RWPE1 (cell line): ENCODE measurements around the gene TLR4.

Experiments
- CTCF ChIA-PET: fragments of 350-600 bp; sonication (Branson Sonifier 250); formaldehyde crosslinking; extraction: SDS; loops from one replicate; lab custom pipeline; 2021; lab: Yijun Ruan, JAX
- POLR2A ChIA-PET: fragments of 400-600 bp; formaldehyde crosslinking; extraction: SDS; loops from one replicate; lab custom pipeline; 2020; ENCODE audit warnings: antibody characterized with exemption; ENCODE audit not compliant: low non-redundant PET; lab: Yijun Ruan, JAX
- DNase-seq: peaks from one replicate; pipeline ENCODE4 v3.0.0; 2012; ENCODE audit warnings: low spot score
- H3K27ac ChIP-seq: fragments of 450-650 bp; 2 replicates; pipeline ENCODE4 v1.5.1; 2017
- CTCF ChIP-seq: fragments of 450-650 bp; conservative IDR thresholded peaks from 2 replicates; pipeline ENCODE4 v1.5.1; 2017; ENCODE audit warnings: low read depth, mild to moderate bottlenecking

The TLR4 gene

GRCh38 chr9:117704024-117704575, at the start of gene TLR4:
TLR4 (plus strand) TSS chr9:117704403; CDS start chr9:117704473, 70 bp downstream.
- peak within 1 kb of the TSS; percentile 64 for H3K27ac ChIP-seq
- DNase-seq, result peak; percentile 61
- CTCF ChIA-PET, result no interaction called here
- no peak for TF ChIP-seq CTCF
- POLR2A ChIA-PET, result no interaction called here

DNA sequence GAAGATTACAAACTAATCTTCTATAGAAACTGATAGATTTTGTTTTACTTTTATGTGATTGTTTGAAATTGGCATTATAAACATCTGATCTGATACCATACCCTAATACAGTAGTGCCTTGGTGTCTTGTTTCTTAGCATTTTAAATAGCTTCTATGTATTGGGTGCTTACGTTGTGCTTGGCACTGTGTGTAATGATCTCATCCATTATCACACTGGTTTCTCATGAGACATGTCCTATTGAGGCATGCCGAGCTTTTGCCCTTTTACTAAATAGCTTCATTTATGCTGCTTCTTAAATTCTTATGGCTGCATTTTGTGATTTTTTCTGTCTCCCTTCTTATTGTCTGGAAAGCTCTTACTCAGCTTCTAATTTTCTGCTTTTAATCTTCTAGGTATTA, 48.2 kb upstream of the TLR4 start:
- DNase-seq, result no peak
- TF ChIP-seq CTCF, result no peak
- no peak overlapping the region for H3K27ac ChIP-seq
- ChIA-PET POLR2A (no interaction called here), CTCF (interaction anchor here (0.5 to 0.7 kb wide), 2 partner anchors 23 to 578 kb away, joined by 3 to 9 read pairs; no protein-coding TSS in a partner anchor)

- no peak for TF ChIP-seq CTCF
- ChIA-PET POLR2A (no interaction called here), CTCF (no interaction called here)
- DNase-seq, result no peak
- no peak overlapping the region for H3K27ac ChIP-seq
Observed at GRCh38 chr9:117662651-117663050, 41.6 kb upstream of the TLR4 start.

GRCh38 chr9:117664419-117664818, 39.8 kb upstream of the TLR4 start:
- no peak for TF ChIP-seq CTCF

DNA sequence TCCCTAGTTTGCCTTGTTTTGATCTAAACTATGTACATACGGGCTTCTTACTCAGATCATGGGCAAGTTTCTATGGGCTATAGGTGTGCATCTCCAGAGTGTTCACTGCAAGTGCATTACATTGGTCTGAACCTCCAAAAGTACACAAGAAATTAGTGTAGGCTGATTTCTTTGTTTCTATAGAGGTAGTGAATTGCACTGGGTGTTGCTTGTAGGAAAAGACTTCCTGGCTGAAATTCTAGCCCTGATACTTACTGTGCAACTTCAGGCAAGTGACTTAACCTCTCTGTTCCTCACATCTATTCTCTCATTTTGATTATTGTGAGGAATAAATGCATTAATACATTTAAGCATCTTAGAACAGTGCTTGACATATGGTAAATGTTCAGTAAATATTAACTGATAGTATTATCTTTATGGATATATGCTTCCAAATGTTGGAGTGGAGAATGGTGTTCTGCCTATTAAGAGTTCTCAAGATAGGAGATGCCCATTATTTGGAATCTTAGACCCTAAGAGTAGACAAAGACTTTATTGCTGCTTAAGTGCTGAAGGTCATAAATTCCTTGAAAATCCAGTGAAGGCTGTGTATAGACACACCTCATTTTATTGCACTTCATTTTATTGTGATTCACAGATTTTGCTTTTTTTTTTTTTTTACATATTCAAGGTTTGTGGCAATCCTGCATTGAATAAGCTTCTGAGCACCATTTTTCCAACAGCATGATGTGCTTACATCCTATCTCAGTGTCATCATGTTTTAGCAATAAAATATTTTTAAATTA, 38.4 kb upstream of the TLR4 start:
- no peak for TF ChIP-seq CTCF
- H3K27ac ChIP-seq, result no peak overlapping the region
- CTCF ChIA-PET, result no interaction called here
- POLR2A ChIA-PET, result no interaction called here
- DNase-seq, result no peak

More at GRCh38 chr9:117664419-117664818, 39.8 kb upstream of the TLR4 start:
- DNase-seq, result no peak
- H3K27ac ChIP-seq, result no peak overlapping the region
- ChIA-PET CTCF (no interaction called here), POLR2A (no interaction called here)

GRCh38 chr9:117671468-117671867, 32.7 kb upstream of the TLR4 start:
- POLR2A ChIA-PET, result no interaction called here
- no peak for DNase-seq
- H3K27ac ChIP-seq, result no peak overlapping the region
- CTCF ChIA-PET, result no interaction called here
- no peak for TF ChIP-seq CTCF
